Vagina (tissue), 2 donors: ENCODE data around the gene MYPOP. TPM values are rescaled to one million over a fixed set of nuclear protein-coding genes. Genes with fewer than 3 reads are reported as not detected.
A peak's percentile ranks its signal among the peaks of the same experiment; 100 is the strongest.
"Not testable (repeated sequence)": the region's sequence is repeated elsewhere in the genome, so short reads cannot be mapped to it uniquely, and the experiment has no call there.

Experiments
- DNase-seq, 2 donors: peaks; one replicate each; pipeline ENCODE4 v3.0.0-alpha.2; 2017; ENCODE audit errors: extremely low spot score in 2 of 2
- H3K27ac ChIP-seq: fragments of 200-600 bp; sonication (generic); one replicate; pipeline ENCODE4 v1.5.1; 2019
- H3K27me3 ChIP-seq: fragments of 200-600 bp; sonication (generic); one replicate; pipeline ENCODE4 v1.5.1; 2019
- H3K36me3 ChIP-seq, 2 donors: fragments of 200-600 bp; sonication (generic); one replicate each; pipeline ENCODE4 v1.5.1; 2017 to 2019
- H3K4me1 ChIP-seq: fragments of 200-600 bp; sonication (generic); one replicate; pipeline ENCODE4 v1.5.1; 2019
- H3K4me3 ChIP-seq, 2 donors: fragments of 200-600 bp; sonication (generic); 1 replicate in 1 of 2; 2 replicates in 1 of 2; pipeline ENCODE4 v1.5.1; 2016 to 2019
- H3K9me3 ChIP-seq: fragments of 200-600 bp; sonication (generic); one replicate; pipeline ENCODE4 v1.5.1; 2019
- POLR2A ChIP-seq, 2 donors: fragments of 450-650 bp; IDR thresholded peaks; one replicate each; pipeline ENCODE4 v1.6.1; 2017; ENCODE audit warnings: antibody characterized with exemption in 2 of 2, mild to moderate bottlenecking in 2 of 2, moderate library complexity in 2 of 2
- POLR2AphosphoS5 ChIP-seq, 2 donors: sonication (generic); formaldehyde crosslinking; IDR thresholded peaks; one replicate each; pipeline ENCODE4 v1.9.0; 2017; ENCODE audit warnings: antibody characterized with exemption in 2 of 2, mild to moderate bottlenecking in 2 of 2, low read depth in 1 of 2; ENCODE audit not compliant: insufficient read depth in 1 of 2
- intact Hi-C: fragments of 100-400 bp; cut with DNase I; formaldehyde crosslinking; loops from one replicate; pipeline ENCODE4 v1.15.1; 2023
- total RNA-seq: library from RNA; depleted of rRNA; stranded (reverse); fragments of >200 nt; gene quantifications from one replicate; pipeline ENCODE4 v1.2.3, GENCODE V29; 2016
- TF ChIP-seq, protein P1 (sequence below), 3 experiments: fragments of 450-650 bp in 2 of 3; fragments of 200-600 bp in 1 of 3; sonication (generic) in 1 of 3; IDR thresholded peaks; one replicate each; pipeline ENCODE4 v1.5.1; 2017 to 2019; ENCODE audit warnings: antibody characterized with exemption in 3 of 3, mild to moderate bottlenecking in 2 of 3, moderate library complexity in 2 of 3

MYPOP gene
- total RNA-seq, 1 donor from 2014 or later, result 13.8 TPM

DNA sequence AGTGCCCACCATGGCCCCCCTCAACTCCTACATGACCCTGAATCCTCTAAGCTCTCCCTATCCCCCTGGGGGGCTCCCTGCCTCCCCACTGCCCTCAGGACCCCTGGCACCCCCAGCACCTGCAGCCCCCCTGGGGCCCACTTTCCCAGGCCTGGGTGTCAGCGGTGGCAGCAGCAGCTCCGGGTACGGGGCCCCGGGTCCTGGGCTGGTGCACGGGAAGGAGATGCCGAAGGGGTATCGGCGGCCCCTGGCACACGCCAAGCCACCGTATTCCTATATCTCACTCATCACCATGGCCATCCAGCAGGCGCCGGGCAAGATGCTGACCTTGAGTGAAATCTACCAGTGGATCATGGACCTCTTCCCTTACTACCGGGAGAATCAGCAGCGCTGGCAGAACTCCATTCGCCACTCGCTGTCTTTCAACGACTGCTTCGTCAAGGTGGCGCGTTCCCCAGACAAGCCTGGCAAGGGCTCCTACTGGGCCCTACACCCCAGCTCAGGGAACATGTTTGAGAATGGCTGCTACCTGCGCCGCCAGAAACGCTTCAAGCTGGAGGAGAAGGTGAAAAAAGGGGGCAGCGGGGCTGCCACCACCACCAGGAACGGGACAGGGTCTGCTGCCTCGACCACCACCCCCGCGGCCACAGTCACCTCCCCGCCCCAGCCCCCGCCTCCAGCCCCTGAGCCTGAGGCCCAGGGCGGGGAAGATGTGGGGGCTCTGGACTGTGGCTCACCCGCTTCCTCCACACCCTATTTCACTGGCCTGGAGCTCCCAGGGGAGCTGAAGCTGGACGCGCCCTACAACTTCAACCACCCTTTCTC lies 30.1 kb downstream of the MYPOP start:
- DNase-seq, result no peak
- H3K4me1 ChIP-seq, result peaks cover 11% of the 10 kb centered on the region
- no peaks in the 10 kb centered on the region for H3K9me3 ChIP-seq
- intact Hi-C loops, result loop anchor here (10.0 kb wide), 1 partner anchor 142 kb away; no protein-coding TSS in a partner anchor
- H3K27ac ChIP-seq, result no peak overlapping the region
- H3K36me3 ChIP-seq, result no peaks in the 10 kb centered on the region
- H3K27me3 ChIP-seq, result no peaks in the 10 kb centered on the region
- no peak for TF ChIP-seq POLR2AphosphoS5 (IDR thresholded peaks at IDR 0.05; ENCODE audit: insufficient read depth in 1 of 2, low read depth in 1 of 2)
- TF ChIP-seq, protein P1, sequence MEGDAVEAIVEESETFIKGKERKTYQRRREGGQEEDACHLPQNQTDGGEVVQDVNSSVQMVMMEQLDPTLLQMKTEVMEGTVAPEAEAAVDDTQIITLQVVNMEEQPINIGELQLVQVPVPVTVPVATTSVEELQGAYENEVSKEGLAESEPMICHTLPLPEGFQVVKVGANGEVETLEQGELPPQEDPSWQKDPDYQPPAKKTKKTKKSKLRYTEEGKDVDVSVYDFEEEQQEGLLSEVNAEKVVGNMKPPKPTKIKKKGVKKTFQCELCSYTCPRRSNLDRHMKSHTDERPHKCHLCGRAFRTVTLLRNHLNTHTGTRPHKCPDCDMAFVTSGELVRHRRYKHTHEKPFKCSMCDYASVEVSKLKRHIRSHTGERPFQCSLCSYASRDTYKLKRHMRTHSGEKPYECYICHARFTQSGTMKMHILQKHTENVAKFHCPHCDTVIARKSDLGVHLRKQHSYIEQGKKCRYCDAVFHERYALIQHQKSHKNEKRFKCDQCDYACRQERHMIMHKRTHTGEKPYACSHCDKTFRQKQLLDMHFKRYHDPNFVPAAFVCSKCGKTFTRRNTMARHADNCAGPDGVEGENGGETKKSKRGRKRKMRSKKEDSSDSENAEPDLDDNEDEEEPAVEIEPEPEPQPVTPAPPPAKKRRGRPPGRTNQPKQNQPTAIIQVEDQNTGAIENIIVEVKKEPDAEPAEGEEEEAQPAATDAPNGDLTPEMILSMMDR (IDR thresholded peaks at IDR 0.05), result no peak
- TF ChIP-seq POLR2A (IDR thresholded peaks at IDR 0.05), result no peak
- H3K4me3 ChIP-seq, result no peak overlapping the region

DNA sequence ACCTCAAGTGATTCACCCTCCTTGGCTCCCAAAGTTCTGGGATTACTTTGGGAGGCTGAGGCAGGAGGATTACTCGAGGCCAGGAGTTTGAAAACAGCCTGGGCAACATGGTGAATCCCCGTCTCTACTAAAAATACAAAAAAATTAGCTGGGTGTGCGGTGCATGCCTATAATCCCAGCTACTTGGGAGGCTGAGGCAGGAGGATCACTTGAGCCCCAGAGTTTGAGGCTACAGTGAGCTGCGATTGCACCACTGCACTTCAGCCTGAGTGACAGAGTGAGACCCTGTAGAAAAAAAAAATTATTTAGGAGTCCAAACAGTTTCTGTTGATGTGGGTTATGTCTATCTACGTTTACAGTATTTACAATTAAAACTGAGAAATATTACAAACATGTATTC lies 31.6 kb downstream of the MYPOP start:
- Histone ChIP-seq H3K36me3 (no peaks in the 10 kb centered on the region), H3K9me3 (no peaks in the 10 kb centered on the region), H3K4me1 (no peaks in the 10 kb centered on the region), H3K4me3 (no peak overlapping the region), H3K27me3 (no peaks in the 10 kb centered on the region), H3K27ac (no peak overlapping the region)
- DNase-seq, result no peak
- TF ChIP-seq, protein P1 (IDR thresholded peaks at IDR 0.05), result no peak
- TF ChIP-seq POLR2A (IDR thresholded peaks at IDR 0.05) (no peak), POLR2AphosphoS5 (IDR thresholded peaks at IDR 0.05; ENCODE audit: insufficient read depth in 1 of 2, low read depth in 1 of 2) (no peak)
- intact Hi-C loops, result loop anchor here (10.0 kb wide), 1 partner anchor 144 kb away; no protein-coding TSS in a partner anchor

DNA sequence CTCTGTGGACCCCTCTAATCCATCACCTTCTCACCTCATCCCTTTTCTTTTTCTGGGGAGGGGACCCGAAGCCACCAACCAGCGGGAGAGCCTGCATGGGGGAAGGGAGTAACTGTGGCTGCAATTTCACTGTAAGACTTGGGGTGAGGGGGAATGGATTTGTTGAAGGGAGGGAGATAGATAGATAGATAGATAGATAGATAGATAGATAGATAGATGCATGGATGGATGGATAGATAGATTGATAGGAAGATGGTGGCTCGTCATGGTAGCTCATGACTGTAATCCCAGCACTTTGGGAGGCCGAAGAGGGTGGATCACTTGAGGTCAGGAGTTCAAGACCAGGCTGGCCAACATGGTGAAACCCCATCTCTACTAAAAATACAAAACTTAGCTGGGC lies 35.2 kb downstream of the MYPOP start:
- Histone ChIP-seq H3K27me3 (peaks cover 10% of the 10 kb centered on the region), H3K4me1 (peaks cover 16% of the 10 kb centered on the region)
- H3K9me3 ChIP-seq, DNase-seq, H3K36me3 ChIP-seq, H3K4me3 ChIP-seq, H3K27ac ChIP-seq, intact Hi-C loops: not testable (repeated sequence)

DNA sequence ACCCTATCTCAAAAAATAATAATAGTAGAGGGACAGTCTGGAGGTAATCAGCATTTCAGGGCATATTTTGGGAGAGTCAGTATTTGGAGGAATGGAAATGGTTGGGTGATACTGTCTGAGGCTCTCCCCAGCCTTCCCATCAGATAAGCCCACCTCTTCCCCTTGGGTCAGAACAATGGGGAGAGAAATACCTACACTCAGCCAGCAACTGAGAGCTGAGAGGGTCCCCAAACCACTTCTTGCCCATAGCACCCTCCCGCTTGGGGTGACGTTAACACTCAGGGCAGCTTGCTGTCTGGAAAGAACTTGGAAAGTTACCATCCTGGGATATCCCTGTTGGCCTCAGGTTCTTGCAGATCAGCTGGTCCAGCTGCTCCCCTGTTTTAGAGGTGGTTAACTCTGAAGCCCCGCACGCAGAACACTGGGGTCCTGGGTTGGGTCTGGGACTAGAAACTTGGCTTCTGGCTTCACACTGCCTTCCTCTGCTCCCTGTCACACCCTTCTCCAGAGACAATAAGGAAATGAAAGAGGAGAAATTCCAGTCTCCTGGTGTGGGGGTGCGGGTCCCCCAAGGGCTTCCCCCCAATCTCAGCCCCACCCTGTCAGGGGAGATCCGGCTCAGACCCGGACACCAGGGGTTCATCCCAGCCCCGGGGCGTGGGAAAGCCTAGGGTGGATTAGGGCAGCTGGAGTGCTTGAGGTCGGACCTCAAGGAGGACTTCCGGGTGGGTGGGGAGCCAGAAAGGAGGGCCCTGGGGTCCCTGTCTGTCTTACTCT lies 35.8 kb downstream of the MYPOP start:
- no peak overlapping the region for H3K27ac ChIP-seq
- no peaks in the 10 kb centered on the region for H3K36me3 ChIP-seq
- no peaks in the 10 kb centered on the region for H3K9me3 ChIP-seq
- no peak for DNase-seq
- H3K4me3 ChIP-seq, result no peak overlapping the region
- TF ChIP-seq POLR2A (IDR thresholded peaks at IDR 0.05), result no peak
- TF ChIP-seq, protein P1 (IDR thresholded peaks at IDR 0.05), result no peak
- intact Hi-C loops, result no loop called here
- H3K27me3 ChIP-seq, result peaks cover 10% of the 10 kb centered on the region
- peaks cover 22% of the 10 kb centered on the region for H3K4me1 ChIP-seq

DNA sequence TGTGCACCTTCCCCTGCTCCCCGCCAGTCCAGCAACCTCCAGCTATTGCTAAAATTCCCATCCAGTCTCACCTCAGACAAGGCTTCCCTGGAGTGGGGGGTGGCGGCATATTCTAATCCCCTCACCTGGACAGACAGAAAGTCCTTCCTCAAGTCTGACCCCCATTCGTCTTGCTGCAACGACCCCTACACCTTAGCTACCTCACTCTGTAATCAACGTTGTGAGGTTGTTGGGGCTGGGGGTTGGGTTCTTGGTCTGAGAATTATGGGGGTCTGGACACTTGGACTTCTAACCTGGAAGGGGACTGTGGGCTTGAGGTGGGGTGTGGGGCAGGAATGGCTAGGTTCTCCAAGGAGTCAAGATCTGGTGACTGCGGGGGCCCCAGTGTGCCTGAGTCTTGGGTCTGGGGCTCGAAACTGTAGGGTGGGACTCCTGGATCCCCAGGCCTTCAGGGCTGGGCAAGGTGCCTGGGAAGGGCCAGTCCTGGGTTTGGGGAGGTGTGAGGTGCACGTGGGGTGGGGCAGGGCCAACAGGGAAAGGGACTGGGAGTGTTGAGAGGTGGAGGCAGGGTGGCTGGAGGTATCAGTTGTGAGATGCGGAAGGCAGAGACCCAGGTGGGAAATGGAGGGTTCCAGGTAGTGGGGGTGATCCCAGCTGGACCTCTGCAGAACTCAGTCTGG lies 37.0 kb downstream of the MYPOP start:
- intact Hi-C loops, result no loop called here
- Histone ChIP-seq H3K27me3 (peaks cover 10% of the 10 kb centered on the region), H3K36me3 (no peaks in the 10 kb centered on the region), H3K27ac (no peak overlapping the region), H3K4me1 (peaks cover 33% of the 10 kb centered on the region), H3K9me3 (no peaks in the 10 kb centered on the region), H3K4me3 (no peak overlapping the region)
- no peak for TF ChIP-seq POLR2A (IDR thresholded peaks at IDR 0.05)
- TF ChIP-seq, protein P1 (IDR thresholded peaks at IDR 0.05), result no peak
- no peak for TF ChIP-seq POLR2AphosphoS5 (IDR thresholded peaks at IDR 0.05; ENCODE audit: insufficient read depth in 1 of 2, low read depth in 1 of 2)
- peak in 1 of 2 donors; percentile 78 for DNase-seq
